ENCODE results near the gene CEP68.

The CEP68 gene

DNA sequence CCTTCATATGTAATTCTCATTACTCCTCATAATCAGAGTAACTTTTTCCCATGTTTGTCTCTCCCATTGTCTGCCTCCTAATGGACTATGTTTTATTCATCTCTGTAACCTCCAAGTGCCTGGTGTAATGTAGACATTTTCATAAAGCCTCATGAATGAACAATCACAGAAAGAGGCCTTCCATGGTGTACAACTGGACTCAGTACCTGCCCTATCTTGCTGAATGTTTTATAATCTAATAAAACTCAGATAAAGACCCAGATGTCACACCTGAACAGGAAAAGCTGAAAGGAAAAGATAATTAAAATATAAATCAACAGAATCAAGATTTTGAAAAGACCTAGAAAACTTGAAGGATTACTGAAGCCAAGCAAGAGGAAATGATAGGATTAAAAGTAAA lies 37.0 kb downstream of the CEP68 start:
- no peak overlapping the region for H3K27ac ChIP-seq
- no peak for TF ChIP-seq ZFX (IDR thresholded peaks at IDR 0.05; ENCODE audit: borderline replicate concordance)
- TF ChIP-seq, protein P1, sequence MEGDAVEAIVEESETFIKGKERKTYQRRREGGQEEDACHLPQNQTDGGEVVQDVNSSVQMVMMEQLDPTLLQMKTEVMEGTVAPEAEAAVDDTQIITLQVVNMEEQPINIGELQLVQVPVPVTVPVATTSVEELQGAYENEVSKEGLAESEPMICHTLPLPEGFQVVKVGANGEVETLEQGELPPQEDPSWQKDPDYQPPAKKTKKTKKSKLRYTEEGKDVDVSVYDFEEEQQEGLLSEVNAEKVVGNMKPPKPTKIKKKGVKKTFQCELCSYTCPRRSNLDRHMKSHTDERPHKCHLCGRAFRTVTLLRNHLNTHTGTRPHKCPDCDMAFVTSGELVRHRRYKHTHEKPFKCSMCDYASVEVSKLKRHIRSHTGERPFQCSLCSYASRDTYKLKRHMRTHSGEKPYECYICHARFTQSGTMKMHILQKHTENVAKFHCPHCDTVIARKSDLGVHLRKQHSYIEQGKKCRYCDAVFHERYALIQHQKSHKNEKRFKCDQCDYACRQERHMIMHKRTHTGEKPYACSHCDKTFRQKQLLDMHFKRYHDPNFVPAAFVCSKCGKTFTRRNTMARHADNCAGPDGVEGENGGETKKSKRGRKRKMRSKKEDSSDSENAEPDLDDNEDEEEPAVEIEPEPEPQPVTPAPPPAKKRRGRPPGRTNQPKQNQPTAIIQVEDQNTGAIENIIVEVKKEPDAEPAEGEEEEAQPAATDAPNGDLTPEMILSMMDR (IDR thresholded peaks at IDR 0.05), result no peak

DNA sequence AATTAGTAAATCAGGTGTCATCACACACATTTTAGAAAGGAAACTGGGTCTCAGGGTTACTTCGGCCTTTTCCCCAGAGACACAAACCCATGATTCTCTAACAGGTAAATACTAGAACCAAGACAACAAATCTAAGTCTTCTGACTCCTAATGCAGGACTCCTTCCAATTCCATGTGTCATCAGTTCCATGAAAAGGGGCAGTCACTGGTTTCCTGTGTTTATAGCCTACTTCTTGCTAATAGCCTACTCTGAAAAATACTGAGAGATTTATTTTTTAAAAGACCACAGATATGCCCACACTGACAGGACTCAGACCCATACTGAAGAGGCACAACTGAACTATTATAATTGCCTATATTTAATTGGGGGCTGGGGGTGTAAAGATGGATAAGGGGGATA lies 40.7 kb downstream of the CEP68 start:
- TF ChIP-seq, protein P1 (IDR thresholded peaks at IDR 0.05), result no peak
- no peak for TF ChIP-seq ZFX (IDR thresholded peaks at IDR 0.05; ENCODE audit: borderline replicate concordance)
- H3K27ac ChIP-seq, result no peak overlapping the region

GRCh38 chr2:65097844-65098243 lies 41.6 kb downstream of the CEP68 start:
- H3K27ac ChIP-seq, result no peak overlapping the region
- no peak for TF ChIP-seq ZFX (IDR thresholded peaks at IDR 0.05; ENCODE audit: borderline replicate concordance)
- TF ChIP-seq, protein P1 (IDR thresholded peaks at IDR 0.05), result no peak

DNA sequence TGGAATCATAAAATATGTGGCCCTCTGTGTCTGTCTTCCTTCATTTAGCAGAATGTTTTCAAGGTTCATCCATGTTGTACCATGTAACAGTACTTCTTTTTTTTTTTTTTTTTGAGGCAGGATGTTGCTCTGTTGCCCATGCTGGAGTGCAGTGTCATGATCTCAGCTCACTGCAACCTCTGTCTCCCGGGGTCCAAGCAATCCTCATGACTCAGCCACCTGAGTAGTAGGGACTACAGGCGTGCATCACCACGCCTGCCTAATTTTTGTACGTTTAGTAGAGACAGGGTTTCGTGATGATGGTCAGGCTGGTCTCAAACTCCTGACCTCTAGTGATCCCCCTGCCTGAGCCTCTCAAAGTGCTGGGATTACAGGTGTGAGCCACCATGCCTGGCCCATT lies 42.5 kb downstream of the CEP68 start:
- H3K27ac ChIP-seq, result no peak overlapping the region
- no peak for TF ChIP-seq ZFX (IDR thresholded peaks at IDR 0.05; ENCODE audit: borderline replicate concordance)
- TF ChIP-seq, protein P1 (IDR thresholded peaks at IDR 0.05), result no peak

- H3K27ac ChIP-seq, result no peak overlapping the region
- TF ChIP-seq, protein P1 (IDR thresholded peaks at IDR 0.05), result no peak
- no peak for TF ChIP-seq ZFX (IDR thresholded peaks at IDR 0.05; ENCODE audit: borderline replicate concordance)
Measured at GRCh38 chr2:65101071-65101470, 44.9 kb downstream of the CEP68 start.

DNA sequence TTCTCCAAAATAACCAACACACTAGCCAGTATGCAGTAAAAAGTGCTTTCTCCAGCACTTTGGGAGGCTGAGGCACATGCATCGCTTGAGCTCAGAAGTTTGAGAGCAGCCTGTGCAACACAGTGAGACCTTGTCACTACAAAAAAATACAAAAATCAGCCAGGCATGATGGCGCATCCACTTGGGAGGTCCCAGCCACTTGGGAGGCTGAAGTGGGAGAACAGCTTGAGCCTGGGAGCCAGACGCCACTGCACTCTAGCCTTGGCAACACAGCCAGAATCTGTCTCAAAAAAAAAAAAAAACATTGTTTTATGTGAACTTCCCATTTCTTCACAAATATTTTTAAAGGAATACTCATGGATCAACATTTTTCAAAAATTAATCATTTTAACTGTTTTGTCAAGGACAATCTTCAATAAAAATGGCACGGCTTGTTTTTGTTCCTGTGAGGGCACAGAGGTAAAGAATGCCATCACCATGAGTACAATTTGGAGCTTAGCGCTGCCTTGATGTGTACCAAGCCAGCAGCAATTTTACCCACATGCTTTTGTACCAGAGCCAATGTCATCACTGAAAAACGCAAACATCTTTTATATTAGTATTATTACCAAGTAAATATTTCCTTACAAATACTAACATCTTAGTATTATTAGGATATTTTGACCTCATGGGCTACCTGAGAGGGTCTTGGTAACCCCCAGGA lies 46.9 kb downstream of the CEP68 start:
- TF ChIP-seq ZFX (IDR thresholded peaks at IDR 0.05; ENCODE audit: borderline replicate concordance), result no peak
- TF ChIP-seq, protein P1 (IDR thresholded peaks at IDR 0.05), result no peak
- H3K27ac ChIP-seq, result no peak overlapping the region

- TF ChIP-seq, protein P1 (IDR thresholded peaks at IDR 0.05), result no peak
- TF ChIP-seq ZFX (IDR thresholded peaks at IDR 0.05; ENCODE audit: borderline replicate concordance), result no peak
- no peak overlapping the region for H3K27ac ChIP-seq
Measured at GRCh38 chr2:65107530-65107929, 51.3 kb downstream of the CEP68 start.
